ENCODE measurements around the gene ADAM12. TPM values are rescaled to one million over a fixed set of nuclear protein-coding genes. Genes with fewer than 3 reads are reported as not detected.
"Not testable (repeated sequence)": the region's sequence is repeated elsewhere in the genome, so short reads cannot be mapped to it uniquely, and the experiment has no call there.

The ADAM12 gene
- total RNA-seq, 1 donor from 2014 or later = 14.4 TPM

- no peak for DNase-seq (ENCODE audit: low read depth)
Observed at GRCh38 chr10:126375926-126376554, 12.2 kb downstream of the ADAM12 start.

- no peak for DNase-seq (ENCODE audit: low read depth)
Observed at GRCh38 chr10:126375299-126375698, 13.0 kb downstream of the ADAM12 start.

GRCh38 chr10:126374435-126374834, 13.8 kb downstream of the ADAM12 start:
- DNase-seq (ENCODE audit: low read depth) = no peak

GRCh38 chr10:126373972-126374371, 14.3 kb downstream of the ADAM12 start:
- DNase-seq (ENCODE audit: low read depth) = peak; percentile 98

GRCh38 chr10:126373147-126373546, 15.1 kb downstream of the ADAM12 start:
- DNase-seq (ENCODE audit: low read depth) = peak; percentile 97

GRCh38 chr10:126372396-126372795, 15.9 kb downstream of the ADAM12 start:
- peak; percentile 60 for DNase-seq (ENCODE audit: low read depth)

- no peak for DNase-seq (ENCODE audit: low read depth)
Observed at GRCh38 chr10:126369125-126369710, 19.1 kb downstream of the ADAM12 start.

- no peak for DNase-seq (ENCODE audit: low read depth)
Observed at GRCh38 chr10:126357169-126357568, 31.1 kb downstream of the ADAM12 start.

GRCh38 chr10:126353666-126354065, 34.6 kb downstream of the ADAM12 start:
- no peak for DNase-seq (ENCODE audit: low read depth)

GRCh38 chr10:126352453-126352852, 35.8 kb downstream of the ADAM12 start:
- no peak for DNase-seq (ENCODE audit: low read depth)

- peak; percentile 57 for DNase-seq (ENCODE audit: low read depth)
Observed at GRCh38 chr10:126351021-126351420, 37.3 kb downstream of the ADAM12 start.

- peak; percentile 99 for DNase-seq (ENCODE audit: low read depth)
Observed at GRCh38 chr10:126350216-126350992, 37.9 kb downstream of the ADAM12 start.

GRCh38 chr10:126349676-126350075, 38.6 kb downstream of the ADAM12 start:
- DNase-seq (ENCODE audit: low read depth) = no peak

- peak; percentile 44 for DNase-seq (ENCODE audit: low read depth)
Observed at GRCh38 chr10:126349101-126349500, 39.2 kb downstream of the ADAM12 start.

GRCh38 chr10:126343496-126343895, 44.8 kb downstream of the ADAM12 start:
- not testable (repeated sequence) for DNase-seq (ENCODE audit: low read depth)

- no peak for DNase-seq (ENCODE audit: low read depth)
Observed at GRCh38 chr10:126342680-126343079, 45.6 kb downstream of the ADAM12 start.

GRCh38 chr10:126341491-126341890, 46.8 kb downstream of the ADAM12 start:
- no peak for DNase-seq (ENCODE audit: low read depth)

- no peak for DNase-seq (ENCODE audit: low read depth)
Observed at GRCh38 chr10:126337251-126337810, 50.9 kb downstream of the ADAM12 start.

- no peak for DNase-seq (ENCODE audit: low read depth)
Observed at GRCh38 chr10:126336801-126337200, 51.5 kb downstream of the ADAM12 start.

- peak; percentile 31 for DNase-seq (ENCODE audit: low read depth)
Observed at GRCh38 chr10:126334272-126334671, 54.0 kb downstream of the ADAM12 start.

GRCh38 chr10:126332576-126332975, 55.7 kb downstream of the ADAM12 start:
- DNase-seq (ENCODE audit: low read depth) = no peak

- DNase-seq (ENCODE audit: low read depth) = peak; percentile 62
Observed at GRCh38 chr10:126331101-126331500, 57.2 kb downstream of the ADAM12 start.
